Right ventricle myocardium inferior (tissue), 1 donor: ENCODE data around the gene WDR88. TPM values are rescaled to one million over a fixed set of nuclear protein-coding genes. Genes with fewer than 3 reads are reported as not detected.
"Not testable (repeated sequence)": the region's sequence is repeated elsewhere in the genome, so short reads cannot be mapped to it uniquely, and the experiment has no call there.

ENCODE experiments used
- ATAC-seq: fragments of 200-7000 bp; cut with Tn5 transposase; one replicate; pipeline ENCODE4 v1.9.1; 2020; ENCODE audit warnings: mild to moderate bottlenecking, moderate library complexity
- DNase-seq: peaks from one replicate; pipeline ENCODE4 v3.0.0; 2021; ENCODE audit errors: missing footprints
- intact Hi-C: fragments of 100-400 bp; cut with DNase I; formaldehyde crosslinking; loops from one replicate; pipeline ENCODE4 v1.11.0; 2022
- total RNA-seq: library from RNA; stranded (reverse); fragmentation: NEBNext Ultra II Directional; extraction: Animal tissue kit (Norgen Biotek cat#: 25700); gene quantifications from one replicate; pipeline ENCODE4 v1.2.1, GENCODE V29; 2021
- donor health status: DM: no; HTN: yes; CAD: no; lungs with severe emphysema.

The WDR88 gene
- total RNA-seq, 1 donor from 2014 or later = not detected

GRCh38 chr19:33161201-33161600 is 29.3 kb downstream of the WDR88 start:
- DNase-seq (no peak), ATAC-seq (no peak)
- intact Hi-C loops = no loop called here

GRCh38 chr19:33163481-33163880 is 31.6 kb downstream of the WDR88 start:
- no peak for ATAC-seq
- intact Hi-C loops = no loop called here

GRCh38 chr19:33166037-33166436 is 34.1 kb downstream of the WDR88 start:
- ATAC-seq, intact Hi-C loops, DNase-seq: not testable (repeated sequence)

More at GRCh38 chr19:33163481-33163880, 31.6 kb downstream of the WDR88 start:
- no peak for DNase-seq

- ATAC-seq (no peak), DNase-seq (no peak)
- intact Hi-C loops = no loop called here
These were observed 35.5 kb downstream of the WDR88 start for GRCh38 chr19:33167438-33167837.

- intact Hi-C loops = no loop called here
- ATAC-seq = no peak
These were observed 36.6 kb downstream of the WDR88 start for GRCh38 chr19:33168528-33168927.

GRCh38 chr19:33171222-33171795 is 39.4 kb downstream of the WDR88 start:
- intact Hi-C loops = no loop called here
- DNase-seq = no peak
- ATAC-seq = no peak

More at GRCh38 chr19:33168528-33168927, 36.6 kb downstream of the WDR88 start:
- no peak for DNase-seq

GRCh38 chr19:33171916-33172359 is 40.0 kb downstream of the WDR88 start:
- ATAC-seq = no peak
- intact Hi-C loops = no loop called here

GRCh38 chr19:33174186-33174585 is 42.3 kb downstream of the WDR88 start:
- intact Hi-C loops = no loop called here
- ATAC-seq (no peak), DNase-seq (no peak)

More at GRCh38 chr19:33171916-33172359, 40.0 kb downstream of the WDR88 start:
- no peak for DNase-seq

- ATAC-seq = no peak
- intact Hi-C loops = loop anchor here (5.0 kb wide), 2 partner anchors 197 to 203 kb away; partner anchors contain the start of genes CEBPG, CEP89 and FAAP24
- DNase-seq = no peak
These were observed 43.4 kb downstream of the WDR88 start for GRCh38 chr19:33175156-33175782.

- intact Hi-C loops = loop anchor here (5.0 kb wide), 2 partner anchors 196 to 204 kb away; partner anchors contain the start of genes CEBPG, CEP89 and FAAP24
- DNase-seq = no peak
- no peak for ATAC-seq
These were observed 44.2 kb downstream of the WDR88 start for GRCh38 chr19:33175886-33176669.

GRCh38 chr19:33176670-33177416 is 44.9 kb downstream of the WDR88 start:
- intact Hi-C loops = loop anchor here (5.0 kb wide), 2 partner anchors 195 to 205 kb away; partner anchors contain the start of genes CEBPG, CEP89 and FAAP24
- DNase-seq (peak; percentile 99), ATAC-seq (peak; percentile 95)

GRCh38 chr19:33177417-33177979 is 45.6 kb downstream of the WDR88 start:
- no peak for ATAC-seq
- intact Hi-C loops = loop anchor here (5.0 kb wide), 2 partner anchors 195 to 205 kb away; partner anchors contain the start of genes CEBPG, CEP89 and FAAP24
- DNase-seq = no peak

GRCh38 chr19:33186431-33187182 is 54.7 kb downstream of the WDR88 start:
- DNase-seq = no peak
- intact Hi-C loops = no loop called here
- ATAC-seq = no peak

GRCh38 chr19:33187183-33187540 is 55.2 kb downstream of the WDR88 start:
- intact Hi-C loops = no loop called here
- no peak for DNase-seq
- no peak for ATAC-seq

- intact Hi-C loops = no loop called here
- ATAC-seq = no peak
- no peak for DNase-seq
These were observed 57.5 kb downstream of the WDR88 start for GRCh38 chr19:33189453-33189852.

- ATAC-seq, intact Hi-C loops, DNase-seq: not testable (repeated sequence)
These were observed 59.2 kb downstream of the WDR88 start for GRCh38 chr19:33191092-33191491.

- no peak for ATAC-seq
- DNase-seq = no peak
- intact Hi-C loops = no loop called here
These were observed 59.6 kb downstream of the WDR88 start for GRCh38 chr19:33191501-33191900.

- intact Hi-C loops = no loop called here
- ATAC-seq (no peak), DNase-seq (no peak)
These were observed 60.1 kb downstream of the WDR88 start for GRCh38 chr19:33192010-33192409.
